SKM-1 (cell line): ENCODE data around the gene LGALS14.

Experiments used
- DNase-seq: peaks from one replicate; lab custom pipeline; 2025; ENCODE audit not compliant: unreplicated experiment; lab: John Stamatoyannopoulos, UW

Gene LGALS14

GRCh38 chr19:39745643-39746042 lies 41.4 kb downstream of the LGALS14 start:
- DNase-seq, result peak; percentile 91

GRCh38 chr19:39746836-39747529 lies 42.7 kb downstream of the LGALS14 start:
- no peak for DNase-seq

- DNase-seq, result peak; percentile 67
Observed at GRCh38 chr19:39749981-39750380, 45.7 kb downstream of the LGALS14 start.

- no peak for DNase-seq
Observed at GRCh38 chr19:39752390-39752789, 48.1 kb downstream of the LGALS14 start.

- DNase-seq, result no peak
Observed at GRCh38 chr19:39752795-39753194, 48.5 kb downstream of the LGALS14 start.

- no peak for DNase-seq
Observed at GRCh38 chr19:39754544-39754943, 50.3 kb downstream of the LGALS14 start.

DNA sequence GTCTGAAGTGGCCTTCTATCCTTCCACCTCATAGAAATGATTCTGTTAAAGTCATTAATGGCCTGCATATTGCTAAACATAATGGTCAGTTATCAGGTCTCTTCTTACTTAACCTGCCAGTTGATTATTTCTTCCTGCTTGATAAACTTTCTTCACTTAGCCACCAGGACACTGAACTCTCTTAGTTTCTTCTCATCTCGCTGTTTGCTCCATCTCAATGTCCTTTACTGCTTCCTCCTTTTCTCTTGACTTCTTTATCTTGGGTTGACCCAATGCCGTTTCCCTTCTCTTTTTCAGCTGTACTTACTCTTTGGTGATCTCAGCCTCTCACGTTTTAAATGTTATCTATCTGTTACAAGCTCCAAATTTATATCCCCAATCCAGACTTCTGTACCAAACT lies 50.7 kb downstream of the LGALS14 start:
- DNase-seq, result peak; percentile 84
